ENCODE results near the gene TNFRSF1A. TPM values are rescaled to one million over a fixed set of nuclear protein-coding genes. Genes with fewer than 3 reads are reported as not detected.

TNFRSF1A gene
- total and polyA plus RNA-seq, 2 of the 13 experiments (the other 11 are each of a cell fraction or from before 2014, with no cell fraction given): 41.5 to 61.2 TPM

DNA sequence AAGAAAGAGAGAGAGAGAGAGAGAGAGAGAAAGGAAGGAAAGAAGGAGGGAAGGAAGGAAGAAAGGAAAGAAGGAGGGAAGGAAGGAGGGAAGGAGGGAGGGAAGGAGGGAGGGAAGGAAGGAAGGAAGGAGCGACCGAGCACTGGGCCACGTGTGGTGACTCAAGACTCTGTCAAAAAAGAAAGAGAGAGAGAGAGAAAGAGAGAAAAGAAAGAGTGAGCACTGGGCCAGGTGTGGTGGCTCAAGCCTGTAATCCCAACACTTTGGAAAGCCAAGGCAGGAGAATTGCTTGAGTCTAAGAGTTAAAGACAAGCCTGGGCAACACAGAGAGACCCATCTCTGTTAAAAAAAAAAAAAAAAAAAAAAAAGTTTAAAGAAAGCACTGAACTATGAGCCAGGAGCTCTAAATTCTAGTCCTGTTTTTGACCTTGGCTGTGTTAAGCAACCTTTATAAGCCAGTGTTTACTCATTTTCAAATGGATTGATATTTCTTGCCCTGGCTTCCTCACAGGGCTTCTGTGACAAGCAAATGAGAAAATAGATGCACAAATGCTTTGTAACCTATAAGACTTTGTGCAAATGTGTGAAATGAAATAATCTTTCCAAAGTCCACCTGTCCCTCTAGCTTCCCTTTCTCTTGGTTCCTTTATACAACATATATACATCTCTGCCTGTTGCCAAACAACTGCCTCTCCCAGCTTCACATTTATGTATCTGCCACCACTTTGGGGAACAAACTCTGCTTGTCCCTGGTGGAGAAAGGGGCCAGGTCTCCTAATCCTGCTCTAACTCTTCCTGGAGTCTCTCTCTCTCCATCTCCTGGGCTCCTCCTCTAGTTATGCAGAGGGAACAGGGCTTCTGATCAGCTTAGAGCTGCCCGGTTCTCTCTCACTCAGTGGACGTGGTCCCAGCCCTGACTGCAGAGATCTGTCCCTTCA is 47.5 kb downstream of the TNFRSF1A start (continued):
- no peak for TF ChIP-seq ZBTB39 (CRISPR knock-in tag; IDR thresholded peaks at IDR 0.05)
- no peak for TF ChIP-seq ZBTB40 (IDR thresholded peaks at IDR 0.05)
- no peak for TF ChIP-seq ZBTB40 (CRISPR knock-in tag; IDR thresholded peaks at IDR 0.05)
- TF ChIP-seq KDM2A (CRISPR knock-in tag; IDR thresholded peaks at IDR 0.05; ENCODE audit: borderline replicate concordance, low read depth): no peak
- TF ChIP-seq FOXJ3 (CRISPR knock-in tag; IDR thresholded peaks at IDR 0.05; ENCODE audit: borderline replicate concordance): peak; percentile 71; the same call in 1 of the 2 replicates
- no peak for TF ChIP-seq RNF219 (CRISPR knock-in tag; IDR thresholded peaks at IDR 0.05)
- TF ChIP-seq, protein P1, sequence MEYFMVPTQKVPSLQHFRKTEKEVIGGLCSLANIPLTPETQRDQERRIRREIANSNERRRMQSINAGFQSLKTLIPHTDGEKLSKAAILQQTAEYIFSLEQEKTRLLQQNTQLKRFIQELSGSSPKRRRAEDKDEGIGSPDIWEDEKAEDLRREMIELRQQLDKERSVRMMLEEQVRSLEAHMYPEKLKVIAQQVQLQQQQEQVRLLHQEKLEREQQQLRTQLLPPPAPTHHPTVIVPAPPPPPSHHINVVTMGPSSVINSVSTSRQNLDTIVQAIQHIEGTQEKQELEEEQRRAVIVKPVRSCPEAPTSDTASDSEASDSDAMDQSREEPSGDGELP (IDR thresholded peaks at IDR 0.05; ENCODE audit: borderline replicate concordance, low read depth): no peak
- TF ChIP-seq NFYB (CRISPR knock-in tag; IDR thresholded peaks at IDR 0.05): no peak
- TF ChIP-seq ZNF615 (CRISPR knock-in tag; IDR thresholded peaks at IDR 0.05; ENCODE audit: borderline replicate concordance): no peak
- peak; percentile 63; the same call in 1 of the 2 replicates for TF ChIP-seq ELF3 (CRISPR knock-in tag; IDR thresholded peaks at IDR 0.05)
